NCI-H526 treated with DMSO at 0.1 percent for 48 hours (cell line): Measurements from ENCODE around the gene ZFAND3.

Experiments
- DNase-seq: peaks from one replicate; lab custom pipeline; 2025; lab: John Stamatoyannopoulos, UW

ZFAND3 gene

GRCh38 chr6:38134704-38135088, 315.2 kb downstream of the ZFAND3 start:
- DNase-seq = no peak

GRCh38 chr6:38136547-38136946, 317.0 kb downstream of the ZFAND3 start:
- DNase-seq = no peak

- no peak for DNase-seq
These were observed 318.2 kb downstream of the ZFAND3 start for GRCh38 chr6:38137608-38138265.

GRCh38 chr6:38138374-38138773, 318.8 kb downstream of the ZFAND3 start:
- DNase-seq = no peak

DNA sequence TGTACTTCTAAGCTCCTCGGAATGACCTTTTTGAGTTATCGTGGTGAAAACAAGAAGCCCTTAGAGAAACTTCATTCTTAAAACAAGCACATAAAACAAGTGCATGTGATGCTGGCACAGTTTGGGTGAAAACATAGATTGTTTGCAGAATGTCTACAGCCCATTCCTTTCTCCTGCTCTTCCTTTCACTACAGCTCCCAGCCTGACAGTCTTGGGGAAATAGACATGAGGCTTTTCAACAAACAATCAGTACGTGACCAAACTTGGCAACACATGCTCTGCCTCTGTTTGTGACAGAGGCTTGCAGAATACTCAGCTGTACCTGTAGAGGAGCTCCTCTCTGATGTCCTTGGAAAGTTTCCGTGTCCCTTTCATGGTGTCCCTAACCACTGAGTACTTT, 321.6 kb downstream of the ZFAND3 start:
- DNase-seq = no peak

GRCh38 chr6:38141716-38142115, 322.2 kb downstream of the ZFAND3 start:
- no peak for DNase-seq

- no peak for DNase-seq
These were observed 322.8 kb downstream of the ZFAND3 start for GRCh38 chr6:38142178-38142902.

- peak; percentile 94 for DNase-seq
These were observed 323.9 kb downstream of the ZFAND3 start for GRCh38 chr6:38143191-38144150.

- DNase-seq = peak; percentile 39
These were observed 324.9 kb downstream of the ZFAND3 start for GRCh38 chr6:38144365-38144945.

- no peak for DNase-seq
These were observed 326.6 kb downstream of the ZFAND3 start for GRCh38 chr6:38146021-38146733.

DNA sequence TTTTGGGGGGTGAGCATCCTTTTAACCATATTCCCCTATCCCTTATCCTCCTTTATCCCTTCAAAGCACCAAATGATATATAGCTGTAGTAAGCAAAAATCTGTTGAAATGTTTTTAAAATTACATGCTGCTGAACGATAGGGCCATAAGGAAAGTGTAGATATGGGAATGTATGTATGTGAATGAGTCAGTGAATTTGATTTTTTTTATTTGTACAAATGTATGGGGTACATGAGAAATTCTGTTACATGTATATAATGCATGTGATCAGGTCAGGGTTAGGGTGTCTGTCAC, 327.2 kb downstream of the ZFAND3 start:
- no peak for DNase-seq

DNA sequence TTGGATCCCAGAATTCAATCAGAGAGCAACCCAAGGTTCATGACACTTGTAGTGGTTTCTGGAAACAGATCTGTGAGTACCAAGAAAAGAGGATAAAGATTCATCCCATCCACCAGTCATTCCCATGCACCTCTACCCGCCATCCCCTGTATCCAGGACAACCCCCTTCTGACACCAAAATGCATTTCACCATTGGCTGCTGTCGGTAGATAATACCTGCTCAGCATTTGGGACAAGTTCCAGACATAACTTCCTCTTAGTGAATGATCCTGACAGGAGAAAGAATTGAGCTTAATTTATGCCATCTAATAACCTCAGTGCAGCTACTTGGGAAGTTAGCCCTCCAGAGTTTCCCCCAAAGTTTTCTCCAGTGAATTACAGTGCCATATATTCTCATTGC, 329.1 kb downstream of the ZFAND3 start:
- DNase-seq = no peak

DNA sequence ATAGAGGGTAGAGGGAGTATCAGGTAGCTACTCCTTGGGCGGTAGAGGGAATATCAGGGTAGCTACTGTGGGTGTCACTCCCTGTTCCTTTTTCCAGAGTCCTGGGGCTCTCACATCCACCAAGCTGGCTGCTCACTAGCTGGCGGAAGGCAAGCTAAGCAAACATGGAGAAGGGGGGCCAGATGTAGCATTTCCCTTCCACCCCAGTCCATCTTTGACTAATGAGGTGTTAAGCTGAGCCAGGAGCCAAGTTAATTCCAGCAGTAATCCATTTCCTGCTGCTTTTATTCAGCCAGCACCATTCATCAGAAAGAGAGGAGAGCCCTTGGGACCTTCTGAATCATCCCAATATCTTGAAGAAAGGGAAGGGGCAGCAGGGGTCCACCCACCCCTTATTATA, 330.0 kb downstream of the ZFAND3 start:
- no peak for DNase-seq

GRCh38 chr6:38150021-38150420, 330.5 kb downstream of the ZFAND3 start:
- DNase-seq = no peak

DNA sequence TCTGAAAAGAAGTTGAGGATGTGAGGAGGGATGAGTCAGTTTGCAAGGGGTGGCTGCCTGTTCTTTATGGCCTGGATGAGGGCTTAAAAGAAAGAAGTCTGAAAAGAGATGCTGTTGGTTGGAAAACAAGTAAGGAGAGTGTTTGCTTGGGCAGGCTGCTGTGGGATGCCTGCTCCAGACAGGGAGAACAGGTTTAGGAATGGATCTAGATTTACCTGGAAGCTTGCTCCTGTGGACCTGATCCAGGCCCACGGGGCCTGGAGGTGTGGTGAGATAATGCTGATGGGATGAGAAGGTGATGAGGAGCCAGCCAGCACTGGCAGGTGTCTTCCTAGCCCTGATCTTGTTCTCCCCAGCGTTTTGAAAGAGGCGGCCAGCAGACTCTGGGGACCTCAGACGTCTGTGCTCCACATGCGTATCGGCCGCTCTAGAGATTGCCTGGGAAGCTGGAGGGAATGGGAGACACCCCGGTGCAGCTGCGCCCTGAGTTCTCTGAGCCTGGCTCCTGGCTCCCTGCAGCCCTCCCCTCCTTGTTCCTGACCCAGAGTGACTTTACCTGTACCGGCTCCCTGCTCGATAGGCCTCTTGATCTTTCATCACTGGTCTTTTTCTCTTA, 331.3 kb downstream of the ZFAND3 start:
- no peak for DNase-seq

GRCh38 chr6:38151580-38152500, 332.3 kb downstream of the ZFAND3 start:
- DNase-seq = no peak

- no peak for DNase-seq
These were observed 333.1 kb downstream of the ZFAND3 start for GRCh38 chr6:38152620-38153019.

DNA sequence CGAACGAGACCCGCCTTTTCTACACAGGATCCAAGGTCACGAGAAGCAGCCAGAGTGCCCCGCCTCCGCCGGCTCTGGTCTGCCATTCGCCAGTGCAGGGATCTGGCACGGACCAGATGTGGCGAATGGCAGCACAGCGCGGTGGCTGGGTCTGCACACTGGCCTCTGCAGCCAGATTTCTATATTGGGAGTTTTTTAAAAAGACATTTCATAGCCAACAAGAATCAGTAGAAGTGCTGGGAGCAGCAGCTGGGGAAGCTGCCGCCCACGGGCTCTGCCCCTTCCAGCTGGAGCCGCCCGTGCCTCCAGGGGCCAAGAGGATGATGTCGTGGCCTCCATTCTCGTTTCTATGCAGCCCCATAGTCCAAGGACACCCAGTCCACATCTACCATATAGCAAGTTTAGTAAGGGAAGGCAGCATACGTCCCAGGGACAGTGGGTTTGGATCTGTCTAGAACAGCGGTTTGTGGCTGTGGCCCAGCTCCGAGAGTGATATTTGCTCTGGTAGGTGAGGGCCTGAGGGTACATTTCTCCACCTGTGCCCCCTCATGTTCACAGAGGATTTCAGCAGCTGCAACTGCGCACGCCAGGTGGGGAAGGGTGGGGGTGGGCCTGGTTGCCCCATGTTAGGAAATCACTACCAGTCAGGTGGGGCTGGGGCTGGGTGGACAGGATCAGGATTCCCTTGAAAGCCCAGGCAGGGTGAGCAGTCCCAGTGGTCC, 333.7 kb downstream of the ZFAND3 start:
- DNase-seq = no peak

GRCh38 chr6:38153798-38154345, 334.3 kb downstream of the ZFAND3 start:
- no peak for DNase-seq
